Measurements from ENCODE around the gene NOL4L. TPM values are rescaled to one million over a fixed set of nuclear protein-coding genes. Genes with fewer than 3 reads are reported as not detected.

Gene NOL4L
- total and polyA plus RNA-seq, 2 experiments from 2014 or later = 38.8 to 39.2 TPM

- Mint-ChIP-seq H3K36me3 (ENCODE audit: low read depth) (no peaks in the 10 kb centered on the region; the same call in 2 of the 3 replicates), H3K27ac (no peak overlapping the region), H3K4me3 (no peak overlapping the region; the same call in 2 of the 3 replicates), H3K4me1 (peaks cover 31% of the 10 kb centered on the region), H3K9me3 (no peaks in the 10 kb centered on the region; the same call in 2 of the 3 replicates), H3K27me3 (ENCODE audit: insufficient read depth, low read depth, poor library complexity) (peaks cover 3% of the 10 kb centered on the region)
- Histone ChIP-seq H3K9me2 (ENCODE audit: insufficient read depth) (peaks cover 7% of the 10 kb centered on the region; the same call in 1 of the 2 replicates), H3K4me2 (no peak overlapping the region), H2AFZ (no peak overlapping the region), H3K36me3 (ENCODE audit: insufficient read depth) (no peaks in the 10 kb centered on the region), H3K27ac (ENCODE audit: low read depth) (no peak overlapping the region), H3K4me1 (ENCODE audit: insufficient read depth) (peaks cover 31% of the 10 kb centered on the region), H3K79me2 (replicated peaks; ENCODE audit: insufficient read depth) (no peaks in the 10 kb centered on the region), H3F3A (replicated peaks; ENCODE audit: low read depth) (peaks cover 20% of the 10 kb centered on the region), H4K20me1 (replicated peaks; ENCODE audit: insufficient read depth) (peaks cover 7% of the 10 kb centered on the region), H3K4me3 (no peak overlapping the region), H3K27me3 (ENCODE audit: insufficient read depth) (no peaks in the 10 kb centered on the region)
- TF ChIP-seq POLR2AphosphoS5 (IDR thresholded peaks at IDR 0.05; ENCODE audit: low read depth) (no peak), NANOG (IDR thresholded peaks at IDR 0.05; ENCODE audit: borderline replicate concordance) (no peak), ZNF114 (CRISPR knock-in tag; IDR thresholded peaks at IDR 0.05) (no peak), STAT1 (IDR thresholded peaks at IDR 0.05; ENCODE audit: unreplicated experiment) (no peak), CTCF (conservative IDR thresholded peaks at IDR 0.05; ENCODE audit: low read depth in 2 of 2) (no peak), ZNF331 (CRISPR knock-in tag; IDR thresholded peaks at IDR 0.05; ENCODE audit: low read depth) (no peak), EZH2phosphoT487 (IDR thresholded peaks at IDR 0.05; ENCODE audit: unreplicated experiment) (no peak), JUNB (IDR thresholded peaks at IDR 0.05; ENCODE audit: unreplicated experiment) (no peak), CREB1 (CRISPR knock-in tag; IDR thresholded peaks at IDR 0.05; ENCODE audit: low read depth) (no peak), ETS1 (IDR thresholded peaks at IDR 0.05) (no peak), EZH2 (IDR thresholded peaks at IDR 0.05; ENCODE audit: low read depth, unreplicated experiment) (no peak)
- TF ChIP-seq, protein P1, sequence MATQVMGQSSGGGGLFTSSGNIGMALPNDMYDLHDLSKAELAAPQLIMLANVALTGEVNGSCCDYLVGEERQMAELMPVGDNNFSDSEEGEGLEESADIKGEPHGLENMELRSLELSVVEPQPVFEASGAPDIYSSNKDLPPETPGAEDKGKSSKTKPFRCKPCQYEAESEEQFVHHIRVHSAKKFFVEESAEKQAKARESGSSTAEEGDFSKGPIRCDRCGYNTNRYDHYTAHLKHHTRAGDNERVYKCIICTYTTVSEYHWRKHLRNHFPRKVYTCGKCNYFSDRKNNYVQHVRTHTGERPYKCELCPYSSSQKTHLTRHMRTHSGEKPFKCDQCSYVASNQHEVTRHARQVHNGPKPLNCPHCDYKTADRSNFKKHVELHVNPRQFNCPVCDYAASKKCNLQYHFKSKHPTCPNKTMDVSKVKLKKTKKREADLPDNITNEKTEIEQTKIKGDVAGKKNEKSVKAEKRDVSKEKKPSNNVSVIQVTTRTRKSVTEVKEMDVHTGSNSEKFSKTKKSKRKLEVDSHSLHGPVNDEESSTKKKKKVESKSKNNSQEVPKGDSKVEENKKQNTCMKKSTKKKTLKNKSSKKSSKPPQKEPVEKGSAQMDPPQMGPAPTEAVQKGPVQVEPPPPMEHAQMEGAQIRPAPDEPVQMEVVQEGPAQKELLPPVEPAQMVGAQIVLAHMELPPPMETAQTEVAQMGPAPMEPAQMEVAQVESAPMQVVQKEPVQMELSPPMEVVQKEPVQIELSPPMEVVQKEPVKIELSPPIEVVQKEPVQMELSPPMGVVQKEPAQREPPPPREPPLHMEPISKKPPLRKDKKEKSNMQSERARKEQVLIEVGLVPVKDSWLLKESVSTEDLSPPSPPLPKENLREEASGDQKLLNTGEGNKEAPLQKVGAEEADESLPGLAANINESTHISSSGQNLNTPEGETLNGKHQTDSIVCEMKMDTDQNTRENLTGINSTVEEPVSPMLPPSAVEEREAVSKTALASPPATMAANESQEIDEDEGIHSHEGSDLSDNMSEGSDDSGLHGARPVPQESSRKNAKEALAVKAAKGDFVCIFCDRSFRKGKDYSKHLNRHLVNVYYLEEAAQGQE (IDR thresholded peaks at IDR 0.05; ENCODE audit: unreplicated experiment) = no peak
- TF ChIP-seq, protein P2, sequence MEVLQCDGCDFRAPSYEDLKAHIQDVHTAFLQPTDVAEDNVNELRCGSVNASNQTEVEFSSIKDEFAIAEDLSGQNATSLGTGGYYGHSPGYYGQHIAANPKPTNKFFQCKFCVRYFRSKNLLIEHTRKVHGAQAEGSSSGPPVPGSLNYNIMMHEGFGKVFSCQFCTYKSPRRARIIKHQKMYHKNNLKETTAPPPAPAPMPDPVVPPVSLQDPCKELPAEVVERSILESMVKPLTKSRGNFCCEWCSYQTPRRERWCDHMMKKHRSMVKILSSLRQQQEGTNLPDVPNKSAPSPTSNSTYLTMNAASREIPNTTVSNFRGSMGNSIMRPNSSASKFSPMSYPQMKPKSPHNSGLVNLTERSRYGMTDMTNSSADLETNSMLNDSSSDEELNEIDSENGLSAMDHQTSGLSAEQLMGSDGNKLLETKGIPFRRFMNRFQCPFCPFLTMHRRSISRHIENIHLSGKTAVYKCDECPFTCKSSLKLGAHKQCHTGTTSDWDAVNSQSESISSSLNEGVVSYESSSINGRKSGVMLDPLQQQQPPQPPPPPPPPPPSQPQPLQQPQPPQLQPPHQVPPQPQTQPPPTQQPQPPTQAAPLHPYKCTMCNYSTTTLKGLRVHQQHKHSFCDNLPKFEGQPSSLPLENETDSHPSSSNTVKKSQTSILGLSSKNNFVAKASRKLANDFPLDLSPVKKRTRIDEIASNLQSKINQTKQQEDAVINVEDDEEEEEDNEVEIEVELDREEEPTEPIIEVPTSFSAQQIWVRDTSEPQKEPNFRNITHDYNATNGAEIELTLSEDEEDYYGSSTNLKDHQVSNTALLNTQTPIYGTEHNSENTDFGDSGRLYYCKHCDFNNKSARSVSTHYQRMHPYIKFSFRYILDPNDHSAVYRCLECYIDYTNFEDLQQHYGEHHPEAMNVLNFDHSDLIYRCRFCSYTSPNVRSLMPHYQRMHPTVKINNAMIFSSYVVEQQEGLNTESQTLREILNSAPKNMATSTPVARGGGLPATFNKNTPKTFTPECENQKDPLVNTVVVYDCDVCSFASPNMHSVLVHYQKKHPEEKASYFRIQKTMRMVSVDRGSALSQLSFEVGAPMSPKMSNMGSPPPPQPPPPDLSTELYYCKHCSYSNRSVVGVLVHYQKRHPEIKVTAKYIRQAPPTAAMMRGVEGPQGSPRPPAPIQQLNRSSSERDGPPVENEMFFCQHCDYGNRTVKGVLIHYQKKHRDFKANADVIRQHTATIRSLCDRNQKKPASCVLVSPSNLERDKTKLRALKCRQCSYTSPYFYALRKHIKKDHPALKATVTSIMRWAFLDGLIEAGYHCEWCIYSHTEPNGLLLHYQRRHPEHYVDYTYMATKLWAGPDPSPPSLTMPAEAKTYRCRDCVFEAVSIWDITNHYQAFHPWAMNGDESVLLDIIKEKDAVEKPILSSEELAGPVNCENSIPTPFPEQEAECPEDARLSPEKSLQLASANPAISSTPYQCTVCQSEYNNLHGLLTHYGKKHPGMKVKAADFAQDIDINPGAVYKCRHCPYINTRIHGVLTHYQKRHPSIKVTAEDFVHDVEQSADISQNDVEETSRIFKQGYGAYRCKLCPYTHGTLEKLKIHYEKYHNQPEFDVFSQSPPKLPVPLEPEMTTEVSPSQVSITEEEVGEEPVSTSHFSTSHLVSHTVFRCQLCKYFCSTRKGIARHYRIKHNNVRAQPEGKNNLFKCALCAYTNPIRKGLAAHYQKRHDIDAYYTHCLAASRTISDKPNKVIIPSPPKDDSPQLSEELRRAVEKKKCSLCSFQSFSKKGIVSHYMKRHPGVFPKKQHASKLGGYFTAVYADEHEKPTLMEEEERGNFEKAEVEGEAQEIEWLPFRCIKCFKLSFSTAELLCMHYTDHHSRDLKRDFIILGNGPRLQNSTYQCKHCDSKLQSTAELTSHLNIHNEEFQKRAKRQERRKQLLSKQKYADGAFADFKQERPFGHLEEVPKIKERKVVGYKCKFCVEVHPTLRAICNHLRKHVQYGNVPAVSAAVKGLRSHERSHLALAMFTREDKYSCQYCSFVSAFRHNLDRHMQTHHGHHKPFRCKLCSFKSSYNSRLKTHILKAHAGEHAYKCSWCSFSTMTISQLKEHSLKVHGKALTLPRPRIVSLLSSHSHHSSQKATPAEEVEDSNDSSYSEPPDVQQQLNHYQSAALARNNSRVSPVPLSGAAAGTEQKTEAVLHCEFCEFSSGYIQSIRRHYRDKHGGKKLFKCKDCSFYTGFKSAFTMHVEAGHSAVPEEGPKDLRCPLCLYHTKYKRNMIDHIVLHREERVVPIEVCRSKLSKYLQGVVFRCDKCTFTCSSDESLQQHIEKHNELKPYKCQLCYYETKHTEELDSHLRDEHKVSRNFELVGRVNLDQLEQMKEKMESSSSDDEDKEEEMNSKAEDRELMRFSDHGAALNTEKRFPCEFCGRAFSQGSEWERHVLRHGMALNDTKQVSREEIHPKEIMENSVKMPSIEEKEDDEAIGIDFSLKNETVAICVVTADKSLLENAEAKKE (CRISPR knock-in tag; IDR thresholded peaks at IDR 0.05) = no peak
- ATAC-seq (no peak), DNase-seq (ENCODE audit: low spot score) (no peak)
Observed at GRCh38 chr20:32565735-32566032, 19.4 kb downstream of the NOL4L start.

All from GM23338 (cell line).